GM12873 (cell line): Measurements from ENCODE around the gene FRS3.

Experiments
- CTCF ChIP-seq: IDR thresholded peaks from 2 replicates; pipeline ENCODE4 v1.5.1; 2012; ENCODE audit warnings: low read depth, mild to moderate bottlenecking, moderate library complexity, low read length, control low read depth; ENCODE audit not compliant: insufficient read depth; ENCODE audit errors: missing control alignments

FRS3 gene, protein sequence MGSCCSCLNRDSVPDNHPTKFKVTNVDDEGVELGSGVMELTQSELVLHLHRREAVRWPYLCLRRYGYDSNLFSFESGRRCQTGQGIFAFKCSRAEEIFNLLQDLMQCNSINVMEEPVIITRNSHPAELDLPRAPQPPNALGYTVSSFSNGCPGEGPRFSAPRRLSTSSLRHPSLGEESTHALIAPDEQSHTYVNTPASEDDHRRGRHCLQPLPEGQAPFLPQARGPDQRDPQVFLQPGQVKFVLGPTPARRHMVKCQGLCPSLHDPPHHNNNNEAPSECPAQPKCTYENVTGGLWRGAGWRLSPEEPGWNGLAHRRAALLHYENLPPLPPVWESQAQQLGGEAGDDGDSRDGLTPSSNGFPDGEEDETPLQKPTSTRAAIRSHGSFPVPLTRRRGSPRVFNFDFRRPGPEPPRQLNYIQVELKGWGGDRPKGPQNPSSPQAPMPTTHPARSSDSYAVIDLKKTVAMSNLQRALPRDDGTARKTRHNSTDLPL

DNA sequence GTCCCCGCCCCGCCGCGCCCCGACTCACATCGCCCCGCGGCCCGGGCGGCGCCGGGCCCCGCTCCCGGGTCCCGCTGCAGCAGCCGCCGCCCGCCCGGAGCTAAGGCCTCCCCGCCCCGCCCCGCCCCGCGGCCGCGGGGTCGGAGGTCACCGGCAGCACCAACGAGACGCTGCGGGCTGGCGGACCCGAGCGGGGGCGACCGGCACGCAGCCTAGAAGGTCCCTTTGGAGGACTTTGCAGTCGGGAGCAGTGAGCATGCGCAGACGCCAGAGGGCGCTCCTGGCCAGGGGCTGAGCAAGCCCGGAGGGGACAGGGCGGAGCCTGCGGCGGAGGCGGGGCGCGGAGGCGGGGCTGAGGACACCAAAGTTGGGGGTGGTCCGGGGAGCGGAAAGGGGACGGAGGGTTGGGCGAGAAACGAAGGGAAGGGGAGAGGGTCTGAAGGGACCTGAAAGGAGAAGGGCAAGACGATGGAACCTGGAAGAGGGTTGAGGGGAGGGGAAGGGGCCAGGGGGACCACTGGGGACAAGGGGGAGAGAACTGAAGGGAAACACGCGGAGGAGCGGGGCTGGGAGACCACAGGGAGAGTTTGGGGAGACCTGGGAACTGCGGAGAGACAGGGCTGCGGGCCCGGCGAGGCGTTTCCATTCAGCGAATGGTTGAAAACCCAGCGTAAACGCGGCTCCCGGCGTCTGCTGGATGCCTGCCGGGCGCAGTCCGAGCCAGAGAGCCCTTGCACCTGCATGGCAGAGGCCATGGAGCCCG is at the start of gene FRS3:
TSS of gene FRS3 (minus strand) at position 113 of the 763 bp plus-strand sequence. CDS start 2,913 bp downstream, outside the sequence.
- peak; percentile 92 for TF ChIP-seq CTCF

DNA sequence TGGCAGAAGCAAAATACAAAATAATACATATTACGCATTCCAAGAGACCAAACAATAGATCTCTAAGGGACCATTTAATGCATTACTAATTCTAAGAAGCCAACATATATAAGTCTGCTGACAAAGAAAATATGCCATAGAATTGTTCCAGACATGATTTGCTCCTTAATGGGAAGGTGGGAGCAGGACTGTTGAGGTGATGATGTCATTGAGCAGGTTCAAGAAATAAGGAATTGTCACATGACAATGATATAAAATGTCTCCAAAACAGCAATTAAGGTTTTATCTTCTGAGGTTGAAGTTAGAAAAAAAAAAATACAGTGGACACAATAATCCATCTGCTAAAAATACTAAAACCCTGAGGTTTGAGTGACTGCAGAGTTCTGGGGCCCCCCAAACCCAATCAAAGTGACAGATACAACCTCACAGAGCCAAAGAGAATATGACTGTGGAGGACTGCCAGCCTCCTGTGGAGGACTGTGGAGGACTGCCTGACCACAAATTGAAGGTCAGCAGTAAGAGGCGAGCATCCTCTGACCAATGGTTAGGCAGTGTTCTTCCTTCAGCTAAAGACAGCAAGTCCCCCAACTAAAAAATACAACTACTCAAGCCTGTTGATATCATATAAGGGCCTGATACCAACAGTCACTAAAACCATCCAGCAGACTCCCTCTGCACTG is 46.8 kb upstream of the FRS3 start:
- no peak for TF ChIP-seq CTCF

- no peak for TF ChIP-seq CTCF
Measured at GRCh38 chr6:41824571-41825569, 45.2 kb upstream of the FRS3 start.

DNA sequence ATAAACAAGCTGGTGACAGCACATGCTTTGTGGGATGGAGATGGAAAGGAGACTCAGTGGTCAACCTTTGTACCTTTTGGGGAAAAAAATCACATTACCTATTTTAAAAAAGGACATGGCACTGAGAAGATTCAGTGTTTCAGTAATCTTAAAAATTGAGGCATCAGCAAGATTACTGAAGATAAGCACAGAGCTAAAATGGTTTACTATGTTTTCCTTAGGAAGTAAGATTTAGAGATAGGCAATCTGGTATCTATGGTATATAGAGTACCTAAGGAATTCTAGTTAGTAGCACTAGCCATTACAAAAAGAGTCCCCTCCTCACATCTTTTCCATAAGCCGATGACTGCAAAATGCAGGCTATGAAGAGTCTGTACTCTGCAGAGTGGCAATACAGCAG is 43.5 kb upstream of the FRS3 start:
- TF ChIP-seq CTCF = no peak

- no peak for TF ChIP-seq CTCF
Measured at GRCh38 chr6:41822021-41822420, 42.3 kb upstream of the FRS3 start.

GRCh38 chr6:41821266-41821665 is 41.6 kb upstream of the FRS3 start:
- TF ChIP-seq CTCF = no peak
